Tibial nerve (tissue), 4 donors: ENCODE results near the gene TMEM233. TPM values are rescaled to one million over a fixed set of nuclear protein-coding genes. Genes with fewer than 3 reads are reported as not detected.

ENCODE experiments used
- DNase-seq, 2 donors: peaks; one replicate each; pipeline ENCODE4 v3.0.0-alpha.2; 2019; ENCODE audit warnings: low spot score in 2 of 2
- H3K27ac ChIP-seq, 4 donors: fragments of 200-600 bp; sonication (generic) in 3 of 4; one replicate each; pipeline ENCODE4 v1.5.1; 2017 to 2019; ENCODE audit warnings: mild to moderate bottlenecking in 1 of 4
- H3K27me3 ChIP-seq, 2 donors: fragments of 200-600 bp; sonication (generic) in 1 of 2; one replicate each; pipeline versions ENCODE4 v1.5.1 to v1.6.0; 2017 to 2019
- H3K36me3 ChIP-seq, 3 donors: fragments of 200-600 bp; sonication (generic); one replicate each; pipeline ENCODE4 v1.5.1; 2018 to 2019
- H3K4me1 ChIP-seq, 4 donors: fragments of 200-600 bp; sonication (generic) in 3 of 4; one replicate each; pipeline ENCODE4 v1.5.1; 2017 to 2019
- H3K4me3 ChIP-seq, 4 donors: fragments of 200-600 bp; sonication (generic) in 3 of 4; one replicate each; pipeline ENCODE4 v1.5.1; 2017 to 2019; ENCODE audit warnings: mild to moderate bottlenecking in 1 of 4, moderate library complexity in 1 of 4
- H3K9me3 ChIP-seq, 4 donors: fragments of 200-600 bp; sonication (generic) in 3 of 4; one replicate each; pipeline ENCODE4 v1.5.1; 2017 to 2019
- EP300 ChIP-seq, 2 donors: sonication (generic); formaldehyde crosslinking; IDR thresholded peaks; one replicate each; pipeline ENCODE4 v1.6.1; 2017; ENCODE audit warnings: antibody characterized with exemption in 2 of 2, mild to moderate bottlenecking in 1 of 2
- POLR2A ChIP-seq, 2 donors: fragments of 450-650 bp; IDR thresholded peaks; one replicate each; pipeline ENCODE4 v1.6.1; 2017; ENCODE audit warnings: antibody characterized with exemption in 2 of 2, mild to moderate bottlenecking in 2 of 2, moderate library complexity in 2 of 2
- whole genome bisulfite sequencing, 2 donors: methylation state at CpG; one replicate each; pipeline ENCODE4 v1.1.5; 2018; 5-methylcytosine and 5-hydroxymethylcytosine counted together
- total RNA-seq, 4 donors: library from RNA; depleted of rRNA; stranded (reverse); fragments of >200 nt; gene quantifications; one replicate each; pipeline ENCODE4 v1.1.0, GENCODE V29; 2016
- TF ChIP-seq, protein P1 (sequence below), 5 experiments: fragments of 200-600 bp in 3 of 5; fragments of 450-650 bp in 2 of 5; sonication (generic) in 3 of 5; IDR thresholded peaks; one replicate each; pipeline ENCODE4 v1.5.1; 2016 to 2019; ENCODE audit warnings: antibody characterized with exemption in 5 of 5, mild to moderate bottlenecking in 3 of 5, moderate library complexity in 2 of 5

The TMEM233 gene
- total RNA-seq, 4 donors from 2014 or later = 0.21 to 0.59 (median 0.22) TPM; not detected in 1

DNA sequence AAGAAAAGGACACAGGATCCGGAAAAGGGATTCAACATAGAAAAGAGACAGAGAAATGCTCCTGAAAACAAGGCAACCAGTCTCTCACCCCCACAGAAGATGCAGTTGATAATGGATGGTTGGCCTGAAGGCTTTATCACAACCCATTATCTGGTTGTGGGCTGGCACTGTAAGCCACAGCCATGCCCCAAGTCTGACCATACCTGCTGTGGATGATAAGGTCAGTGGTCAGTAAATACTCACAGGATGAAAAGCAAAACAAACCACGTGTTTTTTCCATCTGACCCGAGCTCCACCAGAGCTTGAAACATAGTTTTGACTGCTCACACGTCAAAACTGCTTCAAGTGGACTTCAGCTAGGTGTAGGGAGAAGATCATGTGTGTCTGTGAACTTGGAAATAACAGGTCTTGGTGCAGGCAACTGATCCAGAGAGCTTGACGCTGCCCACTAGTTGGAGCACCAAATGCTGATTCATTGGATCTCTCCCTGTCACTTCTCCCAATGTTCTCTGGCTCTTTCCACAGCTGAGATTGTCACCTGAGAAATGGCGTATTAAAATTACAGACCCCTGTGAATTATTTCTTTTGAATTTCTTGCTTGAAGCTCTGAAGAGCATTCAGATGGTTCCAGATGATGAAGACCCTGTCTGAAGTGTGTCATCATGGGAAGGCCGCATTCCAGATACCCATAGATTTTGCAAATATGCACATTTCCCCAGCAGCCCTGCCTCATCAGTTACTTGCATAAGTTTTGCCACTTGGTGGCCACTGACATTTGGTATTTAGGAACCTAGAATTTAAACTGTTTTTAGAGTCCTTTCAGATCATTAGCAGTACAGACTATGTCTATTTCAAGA is 8.5 kb downstream of the TMEM233 start:
- H3K4me1 ChIP-seq = peaks cover 0 to 7% (median 0%) of the 10 kb centered on the region in 4 donors
- H3K4me3 ChIP-seq = no peak overlapping the region
- TF ChIP-seq EP300 (IDR thresholded peaks at IDR 0.05) = no peak
- TF ChIP-seq, protein P1, sequence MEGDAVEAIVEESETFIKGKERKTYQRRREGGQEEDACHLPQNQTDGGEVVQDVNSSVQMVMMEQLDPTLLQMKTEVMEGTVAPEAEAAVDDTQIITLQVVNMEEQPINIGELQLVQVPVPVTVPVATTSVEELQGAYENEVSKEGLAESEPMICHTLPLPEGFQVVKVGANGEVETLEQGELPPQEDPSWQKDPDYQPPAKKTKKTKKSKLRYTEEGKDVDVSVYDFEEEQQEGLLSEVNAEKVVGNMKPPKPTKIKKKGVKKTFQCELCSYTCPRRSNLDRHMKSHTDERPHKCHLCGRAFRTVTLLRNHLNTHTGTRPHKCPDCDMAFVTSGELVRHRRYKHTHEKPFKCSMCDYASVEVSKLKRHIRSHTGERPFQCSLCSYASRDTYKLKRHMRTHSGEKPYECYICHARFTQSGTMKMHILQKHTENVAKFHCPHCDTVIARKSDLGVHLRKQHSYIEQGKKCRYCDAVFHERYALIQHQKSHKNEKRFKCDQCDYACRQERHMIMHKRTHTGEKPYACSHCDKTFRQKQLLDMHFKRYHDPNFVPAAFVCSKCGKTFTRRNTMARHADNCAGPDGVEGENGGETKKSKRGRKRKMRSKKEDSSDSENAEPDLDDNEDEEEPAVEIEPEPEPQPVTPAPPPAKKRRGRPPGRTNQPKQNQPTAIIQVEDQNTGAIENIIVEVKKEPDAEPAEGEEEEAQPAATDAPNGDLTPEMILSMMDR (IDR thresholded peaks at IDR 0.05) = no peak
- TF ChIP-seq POLR2A (IDR thresholded peaks at IDR 0.05) = no peak
- H3K9me3 ChIP-seq = no peaks in the 10 kb centered on the region
- 69 to 78% methylated on average over 7 of the region's 7 CpGs for whole genome bisulfite sequencing, 2 donors
- no peaks in the 10 kb centered on the region for H3K27me3 ChIP-seq
- H3K36me3 ChIP-seq = no peaks in the 10 kb centered on the region
- no peak for DNase-seq
- H3K27ac ChIP-seq = no peak overlapping the region

DNA sequence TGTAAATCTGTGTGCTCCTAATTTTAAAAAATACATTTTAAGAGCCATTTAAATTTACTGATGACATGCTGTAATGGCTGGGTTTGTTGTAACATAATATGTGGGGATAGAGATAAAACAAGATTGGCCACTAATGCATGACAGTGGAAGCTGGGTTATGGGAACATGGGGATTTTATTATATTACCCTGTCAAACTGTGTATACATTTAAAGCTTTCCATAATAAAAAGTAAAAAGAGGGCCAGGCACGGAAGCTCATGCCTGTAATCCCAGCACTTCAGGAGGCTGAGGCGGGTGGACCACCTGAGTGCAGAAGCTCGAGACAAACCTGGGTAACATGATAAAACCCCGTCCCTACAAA is 9.1 kb downstream of the TMEM233 start:
- no peak overlapping the region for H3K27ac ChIP-seq
- no peak overlapping the region for H3K4me3 ChIP-seq
- H3K36me3 ChIP-seq = no peaks in the 10 kb centered on the region
- peaks cover 0 to 7% (median 0%) of the 10 kb centered on the region in 4 donors for H3K4me1 ChIP-seq
- no peaks in the 10 kb centered on the region for H3K9me3 ChIP-seq
- no peaks in the 10 kb centered on the region for H3K27me3 ChIP-seq
- no peak for TF ChIP-seq POLR2A (IDR thresholded peaks at IDR 0.05)
- TF ChIP-seq, protein P1 (IDR thresholded peaks at IDR 0.05) = no peak
- 75 to 81% methylated on average over 4 of the region's 4 CpGs for WGBS, 2 donors
- no peak for DNase-seq

DNA sequence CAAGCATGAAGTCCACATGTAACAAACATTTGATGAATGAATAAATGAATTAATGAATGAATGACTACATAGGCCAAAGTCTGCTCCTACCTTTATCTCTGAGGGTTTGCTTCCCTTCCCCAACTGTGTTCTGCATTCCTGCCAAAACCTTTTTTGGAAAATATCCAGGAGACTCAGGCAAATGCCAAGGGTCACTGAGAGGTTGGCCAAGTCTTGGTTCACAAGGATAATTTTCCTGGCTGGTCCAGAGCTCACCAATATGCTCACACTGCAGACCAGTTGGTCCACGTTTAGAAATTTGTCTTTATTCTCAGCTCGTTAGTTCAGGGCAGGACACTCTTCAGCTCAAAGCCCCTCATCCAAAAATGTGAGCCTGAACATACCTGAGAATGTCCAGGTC is 10.2 kb downstream of the TMEM233 start:
- 42 to 43% methylated on average over 2 of the region's 2 CpGs for WGBS, 2 donors
- Histone ChIP-seq H3K9me3 (no peaks in the 10 kb centered on the region), H3K36me3 (no peaks in the 10 kb centered on the region), H3K4me3 (no peak overlapping the region), H3K4me1 (peaks cover 0 to 7% (median 0%) of the 10 kb centered on the region in 4 donors), H3K27me3 (no peaks in the 10 kb centered on the region), H3K27ac (no peak overlapping the region)
- no peak for TF ChIP-seq EP300 (IDR thresholded peaks at IDR 0.05)
- DNase-seq = no peak

DNA sequence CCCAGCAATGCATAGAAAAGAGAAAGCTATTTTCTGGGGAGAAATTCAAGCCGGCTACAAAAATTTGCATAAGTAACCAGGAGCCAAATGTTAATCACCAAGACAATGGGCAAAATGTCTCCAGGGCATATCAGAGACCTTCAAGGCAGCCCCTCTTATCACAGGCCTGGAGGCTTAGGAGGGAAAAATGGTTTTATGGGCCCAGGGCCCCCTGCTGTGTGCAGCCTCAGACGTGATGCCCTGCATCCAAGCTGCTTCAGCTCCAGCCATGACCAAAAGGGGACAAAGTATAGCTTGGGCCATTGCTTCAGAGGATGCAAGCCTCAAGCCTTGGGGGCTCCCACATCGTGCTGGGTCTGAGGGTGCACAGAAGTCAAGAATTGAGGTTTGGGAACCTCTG is 15.8 kb downstream of the TMEM233 start:
- WGBS, 2 donors = 62 to 75% methylated on average over 3 of the region's 3 CpGs
- Histone ChIP-seq H3K4me1 (no peaks in the 10 kb centered on the region), H3K27ac (no peak overlapping the region), H3K27me3 (no peaks in the 10 kb centered on the region), H3K9me3 (peaks cover 0 to 8% (median 0%) of the 10 kb centered on the region in 4 donors), H3K36me3 (no peaks in the 10 kb centered on the region), H3K4me3 (no peak overlapping the region)
- DNase-seq = no peak
- TF ChIP-seq, protein P1 (IDR thresholded peaks at IDR 0.05) = no peak

DNA sequence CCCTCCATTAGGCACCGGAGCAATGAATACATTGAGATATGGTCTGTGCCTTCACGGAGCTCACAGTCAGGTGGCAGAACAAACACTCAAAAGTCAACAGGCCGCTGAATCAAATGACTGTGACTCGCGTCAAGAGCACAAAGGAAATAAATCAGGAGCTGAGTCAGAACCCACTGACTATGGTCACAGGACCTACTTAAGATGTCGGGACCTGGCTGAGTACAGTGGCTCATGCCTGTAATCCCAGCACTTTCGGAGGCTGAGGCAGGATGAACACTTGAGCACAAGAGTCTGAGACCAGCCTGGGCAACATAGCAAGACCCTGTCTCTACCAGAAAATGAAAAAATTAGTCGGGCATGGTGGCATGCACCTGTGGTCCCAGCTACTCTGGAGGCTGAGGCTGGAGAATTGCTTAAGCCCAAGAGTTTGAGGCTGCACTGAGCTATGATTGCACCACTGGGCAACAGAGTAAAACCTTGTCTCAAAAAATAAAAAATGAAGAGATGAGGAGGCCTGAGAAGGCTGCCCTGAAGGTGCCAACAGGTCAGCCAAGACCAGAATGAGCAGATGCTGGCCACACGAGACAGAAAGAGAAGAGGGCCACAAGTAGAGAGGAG is 19.9 kb downstream of the TMEM233 start:
- no peak for DNase-seq
- TF ChIP-seq, protein P1 (IDR thresholded peaks at IDR 0.05) = no peak
- TF ChIP-seq POLR2A (IDR thresholded peaks at IDR 0.05) (no peak), EP300 (IDR thresholded peaks at IDR 0.05) (no peak)
- WGBS, 2 donors = 81 to 84% methylated on average over 9 of the region's 9 CpGs
- Histone ChIP-seq H3K27me3 (no peaks in the 10 kb centered on the region), H3K4me1 (no peaks in the 10 kb centered on the region), H3K27ac (no peak overlapping the region), H3K4me3 (no peak overlapping the region), H3K9me3 (peaks cover 0 to 8% (median 0%) of the 10 kb centered on the region in 4 donors), H3K36me3 (no peaks in the 10 kb centered on the region)
